Urinary bladder (tissue), 4 donors: ENCODE results near the gene APMAP. TPM values are rescaled to one million over a fixed set of nuclear protein-coding genes. Genes with fewer than 3 reads are reported as not detected.

ENCODE experiments used
- DNase-seq: peaks from one replicate; pipeline ENCODE4 v3.0.0-alpha.2; 2015; ENCODE audit errors: extremely low spot score
- H3K27ac ChIP-seq: one replicate; pipeline ENCODE4 v1.5.1; 2013; ENCODE audit warnings: low read depth, mild to moderate bottlenecking, moderate library complexity
- H3K36me3 ChIP-seq: one replicate; pipeline ENCODE4 v1.6.1; 2013; ENCODE audit warnings: mild to moderate bottlenecking, moderate library complexity; ENCODE audit not compliant: insufficient read depth
- H3K4me1 ChIP-seq: one replicate; pipeline ENCODE4 v1.6.1; 2013; ENCODE audit warnings: mild to moderate bottlenecking, moderate library complexity; ENCODE audit not compliant: insufficient read depth
- H3K4me3 ChIP-seq: one replicate; pipeline ENCODE4 v1.5.1; 2013; ENCODE audit warnings: low read depth, low read length
- WGBS: extraction: QIAGEN DNeasy Blood & Tissue Kit; methylation state at CpG from one replicate; pipeline ENCODE4 v1.1.7; 2013; 5-methylcytosine and 5-hydroxymethylcytosine counted together
- polyA plus RNA-seq: library from polyadenylated mRNA; stranded (reverse); fragments of 200-250 nt; gene quantifications from one replicate; pipeline ENCODE4 v1.2.3, GENCODE V29; 2013
- total RNA-seq: library from RNA; depleted of rRNA; stranded (reverse); fragments of >200 nt; gene quantifications from one replicate; pipeline ENCODE4 v1.2.3, GENCODE V29; 2014
- donor health status: healthy with polysubstance abuse.
- donor health status: healthy.

APMAP gene
- total and polyA plus RNA-seq, 2 donors, result 41.7 to 54.9 TPM

- Histone ChIP-seq H3K4me3 (no peak overlapping the region), H3K36me3 (peaks cover 2% of the 10 kb centered on the region), H3K27ac (no peak overlapping the region), H3K4me1 (no peaks in the 10 kb centered on the region)
- DNase-seq, result no peak
- WGBS, result 93% methylated on average over 18 of the region's 18 CpGs
Observed at GRCh38 chr20:24957326-24958016, 35.1 kb downstream of the APMAP start.

GRCh38 chr20:24956001-24956841, 36.3 kb downstream of the APMAP start:
- Histone ChIP-seq H3K27ac (no peak overlapping the region), H3K4me1 (no peaks in the 10 kb centered on the region), H3K4me3 (no peak overlapping the region), H3K36me3 (peaks cover 2% of the 10 kb centered on the region)
- 95% methylated on average over 22 of the region's 22 CpGs for WGBS
- DNase-seq, result no peak

GRCh38 chr20:24955045-24955444, 37.5 kb downstream of the APMAP start:
- no peak overlapping the region for H3K27ac ChIP-seq
- no peak for DNase-seq
- H3K4me1 ChIP-seq, result no peaks in the 10 kb centered on the region
- peaks cover 2% of the 10 kb centered on the region for H3K36me3 ChIP-seq
- no peak overlapping the region for H3K4me3 ChIP-seq
- WGBS, result 67% methylated on average over 3 of the region's 3 CpGs

- Histone ChIP-seq H3K4me3 (no peak overlapping the region), H3K27ac (no peak overlapping the region), H3K4me1 (no peaks in the 10 kb centered on the region), H3K36me3 (peaks cover 2% of the 10 kb centered on the region)
- DNase-seq, result no peak
- 79% methylated on average over 2 of the region's 2 CpGs for WGBS
Observed at GRCh38 chr20:24954566-24954965, 38.0 kb downstream of the APMAP start.

GRCh38 chr20:24954151-24954550, 38.4 kb downstream of the APMAP start:
- Histone ChIP-seq H3K4me3 (no peak overlapping the region), H3K27ac (no peak overlapping the region), H3K4me1 (no peaks in the 10 kb centered on the region), H3K36me3 (peaks cover 2% of the 10 kb centered on the region)
- 76% methylated on average over 8 of the region's 8 CpGs for WGBS
- DNase-seq, result no peak

- DNase-seq, result no peak
- WGBS, result 78% methylated on average over 16 of the region's 16 CpGs
- H3K36me3 ChIP-seq, result peaks cover 2% of the 10 kb centered on the region
- no peak overlapping the region for H3K27ac ChIP-seq
- no peaks in the 10 kb centered on the region for H3K4me1 ChIP-seq
- no peak overlapping the region for H3K4me3 ChIP-seq
Observed at GRCh38 chr20:24953621-24954133, 38.9 kb downstream of the APMAP start.

GRCh38 chr20:24953209-24953575, 39.4 kb downstream of the APMAP start:
- no peaks in the 10 kb centered on the region for H3K4me1 ChIP-seq
- no peak for DNase-seq
- no peak overlapping the region for H3K4me3 ChIP-seq
- 78% methylated on average over 8 of the region's 8 CpGs for WGBS
- H3K36me3 ChIP-seq, result peaks cover 2% of the 10 kb centered on the region
- no peak overlapping the region for H3K27ac ChIP-seq

GRCh38 chr20:24952376-24953208, 40.0 kb downstream of the APMAP start:
- Histone ChIP-seq H3K4me3 (no peak overlapping the region), H3K36me3 (peaks cover 2% of the 10 kb centered on the region), H3K4me1 (no peaks in the 10 kb centered on the region), H3K27ac (no peak overlapping the region)
- WGBS, result 84% methylated on average over 12 of the region's 12 CpGs
- DNase-seq, result no peak

GRCh38 chr20:24951536-24952083, 40.9 kb downstream of the APMAP start:
- WGBS, result 54% methylated on average over 11 of the region's 11 CpGs

GRCh38 chr20:24950836-24951525, 41.6 kb downstream of the APMAP start:
- Histone ChIP-seq H3K27ac (no peak overlapping the region), H3K4me1 (no peaks in the 10 kb centered on the region), H3K4me3 (no peak overlapping the region), H3K36me3 (peaks cover 2% of the 10 kb centered on the region)
- no peak for DNase-seq
- 78% methylated on average over 16 of the region's 16 CpGs for WGBS

More at GRCh38 chr20:24951536-24952083, 40.9 kb downstream of the APMAP start:
- no peak for DNase-seq
- Histone ChIP-seq H3K36me3 (peaks cover 2% of the 10 kb centered on the region), H3K4me3 (no peak overlapping the region), H3K4me1 (no peaks in the 10 kb centered on the region), H3K27ac (no peak overlapping the region)

GRCh38 chr20:24950128-24950835, 42.3 kb downstream of the APMAP start:
- WGBS, result 74% methylated on average over 12 of the region's 12 CpGs
- Histone ChIP-seq H3K36me3 (peaks cover 2% of the 10 kb centered on the region), H3K27ac (no peak overlapping the region), H3K4me3 (no peak overlapping the region), H3K4me1 (no peaks in the 10 kb centered on the region)
- no peak for DNase-seq

GRCh38 chr20:24949756-24950127, 42.8 kb downstream of the APMAP start:
- Histone ChIP-seq H3K4me3 (no peak overlapping the region), H3K27ac (no peak overlapping the region), H3K36me3 (peaks cover 2% of the 10 kb centered on the region), H3K4me1 (no peaks in the 10 kb centered on the region)
- no peak for DNase-seq
- WGBS, result 40% methylated on average over 6 of the region's 6 CpGs
